ENCODE data around the gene EOLA2.
"Not testable (repeated sequence)": the region's sequence is repeated elsewhere in the genome, so short reads cannot be mapped to it uniquely, and the experiment has no call there.

Gene EOLA2

DNA sequence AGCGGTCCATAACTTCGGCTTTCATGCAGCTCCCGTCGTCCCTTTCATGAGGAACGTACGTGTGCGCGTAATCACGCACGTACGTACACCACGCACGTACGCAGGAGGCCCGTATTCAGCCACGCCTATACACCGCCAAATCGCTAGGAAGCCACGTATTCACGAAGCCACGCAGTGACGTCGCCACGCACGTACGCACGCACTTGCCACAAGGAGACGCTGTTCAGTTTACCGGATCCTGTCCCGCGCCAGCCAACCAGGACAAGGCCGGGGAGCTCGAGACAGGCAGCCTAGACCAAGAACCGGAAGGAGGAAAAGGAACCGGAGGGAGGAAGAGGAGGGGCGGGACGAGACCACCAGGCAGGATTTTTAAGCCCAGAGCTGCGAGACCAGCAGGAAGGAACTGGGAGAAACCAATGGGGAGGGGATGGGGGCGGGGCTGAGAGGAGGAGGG lies at the start of gene EOLA2:
Gene EOLA2, minus strand, starts transcription at position 65 of the 454 bp plus-strand sequence. CDS start 4,617 bp downstream, outside the sequence.
- DNase-seq, result peak; percentile 97

DNA sequence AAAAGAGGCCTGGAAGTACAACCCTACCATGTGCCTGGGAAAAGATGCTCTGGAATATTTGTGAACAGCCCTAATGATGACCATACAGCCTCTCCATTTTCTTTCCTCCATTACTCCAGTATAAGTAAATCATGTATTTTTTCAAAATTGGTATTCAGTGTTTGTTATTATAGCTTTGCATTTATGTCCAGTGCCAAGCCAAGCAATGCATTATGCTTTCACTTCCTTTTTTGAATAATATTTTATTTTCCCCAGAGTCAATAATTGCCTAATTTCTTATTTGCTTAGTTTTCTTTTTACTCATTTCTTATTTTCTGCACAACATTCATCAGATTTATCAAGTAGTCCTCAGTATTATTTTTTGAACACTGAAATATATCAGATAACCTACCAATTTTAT lies 49.3 kb upstream of the EOLA2 start:
- DNase-seq, result no peak

DNA sequence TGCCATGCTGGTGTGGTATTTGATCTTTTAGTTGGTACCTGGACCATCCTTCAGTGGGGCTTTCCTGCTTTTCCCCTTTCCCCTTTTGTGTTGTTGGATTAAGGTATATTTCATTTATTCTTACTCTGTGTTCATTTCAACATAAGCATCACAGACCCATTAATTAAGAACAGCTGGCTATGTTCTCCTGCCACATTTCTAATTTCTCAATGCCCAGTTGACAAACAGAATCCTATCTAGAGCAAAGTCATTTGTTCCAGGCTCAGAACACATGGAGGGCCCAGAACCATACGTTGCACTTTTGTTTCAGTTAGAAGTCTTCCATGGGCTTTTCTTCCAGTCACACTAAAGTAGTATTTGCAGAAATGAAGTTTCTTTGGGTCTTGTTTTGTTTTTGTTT lies 46.1 kb upstream of the EOLA2 start:
- no peak for DNase-seq

DNA sequence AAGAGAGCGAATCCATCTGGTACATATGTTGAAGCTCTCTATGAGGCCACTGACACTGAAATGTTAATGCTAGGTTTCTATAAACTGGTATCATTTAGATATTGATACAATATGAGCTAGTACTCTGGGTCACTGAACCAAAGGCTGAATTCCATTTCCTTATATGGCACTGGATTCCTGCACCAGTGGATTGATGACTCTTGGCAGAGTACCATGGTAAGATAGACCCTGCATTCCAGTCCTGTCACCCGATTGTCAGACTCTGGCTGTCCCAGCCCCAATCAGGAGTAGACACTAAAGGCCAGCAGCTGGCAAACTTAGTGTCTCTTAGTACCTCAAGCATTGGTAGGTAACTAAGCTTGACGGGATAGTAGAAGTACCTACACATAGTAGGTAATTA lies 44.0 kb upstream of the EOLA2 start:
- no peak for DNase-seq

DNA sequence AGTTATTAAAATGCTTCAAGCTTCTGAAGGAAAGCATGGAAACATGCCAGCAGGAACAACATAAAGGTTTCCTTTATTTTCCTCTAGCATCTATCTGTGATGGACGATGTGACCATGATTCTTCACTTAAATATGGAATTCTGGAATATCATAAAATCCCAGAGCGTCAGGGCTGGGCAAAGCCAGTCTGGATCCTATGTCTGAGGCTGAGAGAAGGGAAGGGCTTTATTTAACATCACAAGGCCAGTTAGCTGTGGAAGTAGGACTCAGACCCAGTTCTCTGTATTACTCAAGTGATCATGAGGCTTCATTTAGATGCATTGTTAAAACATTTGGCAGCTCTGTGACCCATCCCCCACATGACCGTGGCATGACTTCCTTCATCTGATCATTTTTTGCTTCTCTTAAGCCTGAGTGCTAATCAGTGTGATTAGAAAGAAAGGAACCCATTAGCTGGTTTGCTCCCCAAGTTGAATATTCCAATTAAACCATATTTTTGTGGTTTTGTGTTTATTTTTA lies 40.9 kb upstream of the EOLA2 start:
- no peak for DNase-seq

DNA sequence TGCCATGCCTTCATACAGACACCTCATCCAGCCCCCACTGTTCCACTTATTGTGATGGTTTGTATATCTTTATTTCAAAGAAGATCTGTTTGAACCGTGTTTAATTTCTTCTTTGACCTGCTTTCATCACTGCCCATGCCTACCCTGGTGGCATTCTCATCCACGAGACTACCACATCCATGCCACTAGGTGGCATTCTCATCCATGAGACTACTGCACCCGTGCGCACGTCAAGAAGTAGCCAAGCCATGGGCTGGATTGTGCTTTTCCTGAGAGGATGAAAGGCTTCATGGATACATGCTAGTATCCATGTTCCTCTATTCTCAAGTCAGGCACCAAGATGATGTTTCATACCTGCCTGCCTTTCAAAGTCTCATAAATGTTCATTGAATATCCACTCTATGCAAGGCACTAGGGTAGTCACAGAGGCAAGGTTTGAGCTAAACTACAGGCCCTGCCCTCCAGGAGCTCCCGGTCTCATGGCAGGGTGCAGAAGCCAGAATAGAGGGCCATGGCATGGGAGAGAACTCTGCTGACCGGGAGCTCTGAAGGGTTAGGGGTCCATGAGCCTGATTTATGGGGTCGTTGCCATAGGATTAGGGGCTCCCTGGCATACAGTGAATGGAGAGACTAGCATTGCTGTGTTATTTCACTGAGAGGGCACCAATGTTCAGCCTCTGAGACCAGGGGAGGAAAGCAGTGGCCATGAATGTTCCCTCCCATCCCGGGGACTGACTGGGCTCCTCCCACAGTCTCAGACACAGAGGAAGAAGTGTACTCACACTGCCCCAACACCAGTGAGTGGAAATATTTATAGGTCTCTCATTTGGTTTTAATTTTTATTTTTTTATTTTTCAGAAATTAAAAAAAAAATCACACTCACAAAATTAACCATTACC lies 24.8 kb upstream of the EOLA2 start:
- peak; percentile 31 for DNase-seq

DNA sequence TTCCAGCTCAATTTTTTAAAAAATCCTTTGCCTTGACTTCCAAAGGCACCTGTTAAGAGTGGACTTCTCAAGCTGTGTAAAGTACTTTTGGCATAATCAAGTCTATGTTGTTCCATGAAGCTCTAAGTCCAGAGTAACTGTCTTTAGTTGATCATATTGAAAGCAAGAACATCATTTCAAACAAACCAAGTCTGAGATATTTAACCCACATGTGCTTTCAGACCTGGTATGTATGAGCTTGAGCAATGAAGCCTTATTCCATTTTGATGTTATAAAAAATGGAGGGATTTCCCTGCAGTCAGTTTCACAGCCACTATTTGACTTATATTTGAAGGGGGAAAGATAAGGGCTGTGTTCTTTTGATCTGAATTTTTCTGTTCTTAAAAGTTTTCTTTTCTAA lies 23.7 kb upstream of the EOLA2 start:
- DNase-seq, result no peak

DNA sequence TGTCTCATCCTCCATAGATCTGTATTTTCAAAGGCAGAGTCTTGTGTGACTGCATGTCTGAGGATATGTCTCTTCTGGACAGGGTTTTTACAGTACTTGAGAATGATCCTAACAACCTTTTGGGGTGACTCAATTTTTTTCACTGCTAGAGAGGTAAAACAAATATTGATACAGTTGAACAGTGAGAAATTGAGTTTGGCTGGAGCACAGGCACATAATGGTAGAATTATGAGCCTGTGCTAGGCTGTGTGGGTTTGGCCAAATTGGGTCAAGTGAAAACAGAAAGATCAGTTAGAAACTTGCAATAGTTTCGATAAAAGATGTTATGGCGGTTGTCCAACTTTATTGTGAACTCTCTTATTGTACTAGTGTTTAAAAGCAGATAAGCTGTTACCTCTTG lies 23.3 kb upstream of the EOLA2 start:
- DNase-seq, result no peak

DNA sequence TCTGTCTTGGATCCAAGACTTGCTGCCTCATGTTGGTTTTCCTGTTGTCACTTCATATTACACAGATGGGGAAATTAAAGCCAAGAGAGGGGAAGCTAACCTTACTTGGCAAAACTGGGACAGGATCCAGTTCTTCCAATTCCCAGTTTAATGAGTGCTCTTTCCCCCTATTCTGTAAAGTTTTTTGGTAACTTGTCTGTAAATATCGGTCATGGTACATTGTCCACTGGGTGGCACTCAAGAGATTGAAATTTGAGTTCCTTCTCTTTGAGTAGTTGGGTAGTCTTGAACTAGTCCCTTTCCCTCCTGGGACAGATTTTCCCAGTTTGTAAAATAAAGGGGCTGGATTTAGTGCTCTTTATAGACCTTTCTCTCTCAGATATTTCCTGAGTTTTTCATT lies 12.4 kb upstream of the EOLA2 start:
- no peak for DNase-seq

DNA sequence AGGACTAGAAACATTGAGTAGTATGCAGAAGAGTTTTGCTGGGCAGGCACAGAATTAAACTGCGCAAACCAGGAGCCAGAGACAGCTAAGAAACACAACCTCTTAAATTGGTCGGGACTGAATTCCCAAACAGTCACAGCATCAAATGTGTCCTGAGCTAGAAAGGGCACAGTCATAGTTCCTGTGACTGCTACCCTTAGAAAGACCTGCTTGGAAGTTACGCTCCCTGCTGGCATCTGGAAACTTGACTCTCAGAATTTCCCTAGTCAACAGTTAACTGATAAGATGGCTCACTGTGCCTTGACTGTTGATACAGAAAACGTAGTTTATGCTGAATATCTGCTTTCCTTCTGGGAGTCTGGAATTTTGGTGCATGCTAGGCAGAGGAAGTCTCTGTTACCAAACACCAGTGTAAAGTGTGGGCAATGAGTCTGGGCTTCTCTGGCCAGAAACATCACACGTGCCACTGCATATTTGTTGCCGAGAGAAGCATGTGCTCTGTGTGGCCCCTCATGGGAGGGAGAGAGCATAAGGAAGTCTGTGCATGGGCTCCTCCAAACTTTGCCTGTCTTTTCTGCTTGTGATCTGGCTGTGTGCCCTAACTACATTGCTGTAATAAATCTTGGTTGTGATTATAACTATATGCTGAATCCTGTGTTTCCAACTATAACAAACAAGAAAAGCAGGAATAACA lies 11.6 kb upstream of the EOLA2 start:
- DNase-seq, result no peak

DNA sequence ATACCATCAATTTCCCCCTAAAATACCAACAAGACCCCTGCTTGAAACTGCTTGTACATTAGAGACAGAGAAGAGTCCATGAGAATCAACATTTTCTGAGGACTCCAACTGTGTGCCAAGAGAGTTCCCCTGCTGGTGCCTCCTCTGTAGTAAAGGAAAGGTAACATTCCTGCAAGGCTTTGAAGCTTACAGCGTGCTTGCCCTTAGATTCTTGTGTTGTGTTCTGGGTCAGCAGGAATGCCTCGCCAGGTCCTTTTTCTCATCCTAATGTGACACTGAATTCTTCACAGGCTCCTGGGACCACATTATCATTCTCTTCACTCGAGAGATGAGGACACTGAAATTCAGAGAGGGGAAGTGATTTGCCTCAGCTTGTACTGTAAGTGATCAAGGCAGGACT lies 9.7 kb upstream of the EOLA2 start:
- no peak for DNase-seq

DNA sequence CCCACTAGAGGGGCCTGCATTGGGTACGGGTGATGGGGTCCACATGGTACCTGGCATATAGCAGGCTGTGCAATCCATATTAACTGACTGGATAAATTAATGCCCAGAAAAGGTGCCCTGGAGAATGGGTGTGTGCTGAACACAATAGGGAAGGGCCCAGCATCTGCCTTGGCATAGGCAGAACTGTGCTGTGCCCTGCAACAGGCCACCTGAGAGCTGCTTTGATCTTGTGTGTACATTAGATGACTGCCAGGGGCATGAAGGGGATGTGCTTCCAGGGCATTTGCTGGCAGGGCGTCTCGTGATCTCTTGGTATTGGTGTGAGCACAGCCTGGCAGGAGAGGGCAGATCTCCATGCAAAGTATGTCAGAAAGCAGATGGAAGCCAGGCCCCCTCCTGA lies 8.6 kb upstream of the EOLA2 start:
- DNase-seq, result not testable (repeated sequence)

DNA sequence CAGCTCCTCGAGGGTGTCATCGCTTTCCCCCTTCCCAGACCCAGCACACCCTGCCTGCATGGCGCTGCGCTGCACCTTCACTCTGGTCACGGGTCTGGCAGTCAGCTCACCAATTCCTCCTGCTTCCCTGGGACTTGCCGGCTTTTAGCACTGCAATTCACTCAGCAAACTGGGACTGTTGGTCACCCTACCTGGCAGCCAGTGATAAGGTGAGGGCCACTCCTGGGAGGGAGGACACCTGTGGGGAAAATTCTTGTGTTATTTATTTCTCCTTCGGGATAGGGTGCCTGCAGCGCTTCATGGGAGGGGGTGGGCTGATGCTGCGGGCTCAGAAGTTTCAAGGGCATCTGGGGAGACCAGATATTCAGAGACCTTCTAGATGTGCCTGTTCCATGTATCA lies 7.5 kb upstream of the EOLA2 start:
- DNase-seq, result not testable (repeated sequence)

DNA sequence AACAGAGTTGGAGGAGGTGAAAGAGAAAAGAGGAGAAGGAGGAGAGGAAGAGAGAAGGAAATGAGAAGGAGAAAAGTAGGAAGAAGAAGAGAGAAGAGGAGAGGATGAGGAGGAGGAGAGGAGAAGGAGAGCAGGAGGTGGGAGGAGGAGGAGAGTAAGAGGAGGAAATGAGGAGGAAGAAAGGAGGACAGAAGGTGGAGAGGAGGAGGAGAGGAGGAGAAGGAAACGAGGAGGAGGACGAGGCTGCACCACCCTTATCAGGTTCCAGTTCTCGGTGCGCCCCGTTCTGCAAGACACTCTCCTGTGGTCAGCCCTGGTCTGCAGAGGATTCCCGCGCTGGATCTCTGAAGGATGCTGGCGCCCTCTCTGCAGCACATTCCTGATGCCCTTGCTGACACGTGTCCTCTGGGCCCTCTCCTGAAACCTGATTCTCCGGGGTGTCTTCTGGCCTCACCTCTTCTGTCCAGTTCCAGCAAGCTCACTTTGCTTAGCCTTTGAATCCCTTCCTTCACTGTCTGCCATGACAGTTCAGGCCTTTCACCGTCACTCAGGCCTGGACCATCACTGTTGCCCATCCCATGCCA lies 6.9 kb upstream of the EOLA2 start:
- not testable (repeated sequence) for DNase-seq

DNA sequence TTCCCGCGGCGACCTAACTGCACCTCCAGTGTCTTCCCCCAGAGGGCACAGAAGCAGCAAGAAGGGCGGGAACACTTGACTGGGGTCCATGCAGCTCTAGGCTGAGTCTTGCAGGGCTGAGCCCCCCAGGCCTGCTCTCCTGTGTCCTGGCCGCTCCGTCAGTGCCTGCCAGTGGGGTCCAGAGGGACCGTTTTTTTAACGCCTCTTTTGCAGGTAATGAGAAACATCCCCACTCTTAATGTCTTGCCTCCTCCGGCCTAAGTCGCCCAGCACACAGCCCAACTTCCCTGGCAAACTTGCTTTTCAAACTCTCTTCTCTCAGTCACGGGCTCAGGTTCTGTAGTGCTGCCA lies 2.4 kb upstream of the EOLA2 start:
- not testable (repeated sequence) for DNase-seq

DNA sequence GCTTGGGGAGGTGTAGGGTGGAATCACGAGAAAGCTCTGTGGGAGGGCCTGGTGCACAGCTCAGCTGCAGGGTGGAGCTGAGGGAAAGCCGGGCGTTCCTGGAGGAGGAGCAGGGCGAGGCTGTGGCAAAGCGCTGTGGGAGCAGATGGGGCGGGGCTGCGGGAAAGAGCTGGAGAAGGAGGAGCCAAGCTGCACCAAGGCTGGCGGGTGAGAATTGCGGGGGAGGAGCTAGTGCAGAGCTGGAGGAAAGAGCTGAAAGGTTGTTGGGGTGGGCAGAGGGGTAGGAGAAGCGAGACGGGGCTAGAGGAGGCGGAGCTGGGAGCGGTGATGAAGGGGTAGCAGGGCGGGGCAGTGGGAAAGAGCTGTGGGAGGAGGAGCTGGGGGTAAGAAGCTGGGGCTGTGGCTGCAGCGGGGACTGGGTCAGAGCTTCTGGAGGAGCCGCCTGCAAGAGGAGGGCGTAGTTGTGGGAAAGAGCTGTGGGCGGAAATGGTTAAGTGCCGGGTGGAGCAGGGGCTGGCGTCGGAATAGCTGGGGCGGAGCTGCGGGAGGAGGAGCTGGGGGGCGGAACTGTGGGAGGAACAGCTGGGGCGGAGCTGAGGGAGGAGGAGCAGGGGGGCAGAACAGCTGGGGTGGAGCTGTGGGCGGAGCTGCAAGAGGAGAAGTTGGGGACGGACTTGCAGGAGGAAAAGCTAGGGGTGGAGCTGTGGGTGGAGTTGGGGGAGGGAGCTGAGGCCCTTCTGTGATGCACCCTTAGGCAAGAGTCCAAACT lies 1.8 kb upstream of the EOLA2 start:
- DNase-seq, result peak; percentile 95

DNA sequence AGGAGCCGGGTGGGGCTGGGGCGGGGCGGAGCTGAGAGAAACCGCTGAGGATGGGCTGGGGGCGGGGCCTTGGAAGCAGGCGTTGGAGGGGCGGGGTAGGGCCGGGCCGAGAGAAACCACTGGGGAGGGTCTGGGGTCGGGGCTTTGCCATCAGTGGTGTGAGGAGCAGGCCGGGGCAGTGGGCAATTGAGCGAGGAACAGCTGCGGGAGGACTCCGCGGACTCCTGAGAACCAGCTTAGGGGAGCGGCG lies 1.3 kb upstream of the EOLA2 start:
- no peak for DNase-seq

DNA sequence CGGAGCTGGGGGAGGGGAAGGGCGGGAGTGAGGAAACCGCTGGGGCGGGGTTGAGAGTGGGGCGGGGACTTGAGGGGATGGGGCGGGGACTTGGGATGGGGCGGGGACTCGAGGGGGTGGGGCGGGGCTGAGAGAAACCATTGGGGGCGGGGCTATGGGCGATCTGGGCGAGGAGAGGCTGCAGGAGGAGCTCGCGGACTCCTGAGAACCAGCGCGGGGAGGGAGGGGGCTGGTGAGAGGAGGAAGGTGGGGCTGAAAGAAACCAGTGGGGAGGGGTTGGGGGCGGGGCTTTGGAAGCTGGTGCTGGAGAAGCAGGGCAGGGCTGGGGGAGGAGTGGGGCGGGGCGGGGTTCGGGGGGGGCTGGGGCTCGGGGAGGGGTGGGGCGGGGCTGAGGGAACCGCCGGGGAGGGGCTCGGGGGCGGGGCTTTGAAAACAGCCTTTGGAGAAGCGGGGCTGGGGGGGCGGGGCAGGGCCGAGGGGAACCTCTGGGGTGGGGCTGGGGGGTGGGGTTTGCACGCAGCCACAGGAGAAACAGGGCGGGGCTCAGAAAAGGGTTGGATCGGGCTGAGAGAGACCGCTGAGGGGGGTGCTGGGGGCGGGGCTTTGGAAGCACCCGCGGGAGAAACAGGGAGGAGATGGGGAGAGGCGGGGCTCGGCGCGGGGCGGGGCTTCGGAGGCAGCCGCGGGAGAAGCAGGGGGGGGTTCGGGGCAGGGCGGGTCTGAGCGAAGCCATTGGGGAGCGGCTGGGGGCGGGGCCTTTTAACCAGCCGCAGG lies 777 bp upstream of the EOLA2 start:
- DNase-seq, result peak; percentile 95

DNA sequence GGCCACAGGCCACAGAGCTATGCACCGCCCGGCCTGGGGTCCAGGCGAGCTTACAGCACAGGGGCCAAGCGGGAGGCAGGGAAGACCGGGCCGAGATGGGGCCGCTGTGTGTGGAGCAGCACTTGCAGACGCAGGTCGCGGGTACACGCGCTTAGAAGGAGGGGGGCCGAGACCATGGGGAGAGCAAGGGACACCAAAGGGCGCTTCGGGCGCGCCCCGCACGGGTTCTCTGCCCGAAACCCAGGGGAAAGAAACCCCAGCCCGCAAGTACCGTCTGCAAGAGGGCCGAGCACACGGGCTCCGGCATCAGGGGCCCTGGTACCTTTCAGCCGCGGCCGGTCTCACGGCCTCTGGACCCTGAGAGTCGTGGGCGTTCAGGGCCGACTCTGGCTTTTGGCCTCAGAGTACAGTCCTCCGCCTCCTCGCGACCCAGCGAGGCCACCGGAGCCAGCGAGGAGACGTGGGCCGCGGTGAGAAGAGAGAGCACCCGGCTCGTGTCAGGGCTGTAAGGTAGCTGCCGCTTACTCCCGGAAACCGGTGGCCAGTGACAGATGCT lies 342 bp downstream of the EOLA2 start:
- peak; percentile 28 for DNase-seq

DNA sequence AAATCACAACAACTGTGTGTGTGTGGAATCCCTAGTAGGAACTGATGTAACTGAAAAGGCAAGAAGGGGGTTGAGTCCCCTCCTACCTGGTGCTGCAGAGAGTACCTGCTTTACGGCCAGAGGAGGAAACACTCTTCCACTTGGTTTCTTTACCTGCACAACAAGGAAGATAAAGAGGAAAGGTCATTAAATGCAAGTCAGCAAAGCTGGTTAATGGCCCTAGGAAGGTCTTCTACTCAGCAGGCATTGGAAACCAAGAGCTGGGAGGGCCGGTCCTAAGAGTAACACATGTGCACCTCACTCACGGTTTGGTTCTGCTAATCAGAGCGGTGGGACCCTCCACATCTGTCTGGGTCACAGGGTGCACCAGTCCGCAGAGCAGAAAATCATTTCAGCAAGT lies 963 bp downstream of the EOLA2 start:
- not testable (repeated sequence) for DNase-seq

DNA sequence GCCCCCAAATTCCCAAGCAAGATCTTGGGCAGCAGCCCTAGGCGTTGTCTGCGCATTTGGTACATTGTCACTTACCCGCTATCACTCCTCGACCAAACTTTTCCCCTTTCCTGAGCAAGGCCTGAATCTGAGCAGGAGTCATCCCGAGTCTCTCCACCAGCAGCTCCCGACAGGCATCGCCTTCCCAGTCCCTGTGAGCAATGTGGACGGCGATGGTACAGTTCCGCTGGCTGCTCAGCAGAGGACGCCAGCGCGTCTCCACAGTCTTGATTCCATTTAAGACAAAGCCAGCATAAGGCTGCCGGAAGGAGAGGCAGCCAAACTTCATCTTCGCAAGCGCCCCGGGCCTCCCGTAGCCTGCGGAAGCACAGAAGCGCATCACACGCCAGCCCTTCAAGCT lies 4.7 kb downstream of the EOLA2 start:
- DNase-seq, result not testable (repeated sequence)

DNA sequence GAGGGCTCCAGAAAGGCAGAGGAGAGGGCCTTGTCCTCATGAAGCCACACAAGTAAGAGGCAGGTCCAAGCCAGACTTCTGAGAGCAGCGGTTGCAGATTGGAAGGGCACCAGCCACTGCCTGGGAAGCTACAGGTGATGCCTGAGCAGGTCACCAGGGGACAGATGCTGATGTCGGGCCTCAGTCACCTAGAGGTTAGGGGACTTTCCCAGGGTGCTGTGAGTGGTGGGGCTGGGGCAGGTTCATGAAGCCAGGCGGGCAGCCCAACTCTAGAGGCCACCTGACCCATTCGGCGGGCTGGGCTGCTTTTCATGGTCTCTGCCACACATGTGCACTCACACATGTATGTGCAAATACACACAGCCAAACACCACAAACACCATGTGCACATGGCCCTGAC lies 5.3 kb downstream of the EOLA2 start:
- not testable (repeated sequence) for DNase-seq
